ACC112 (cell line): ENCODE measurements around the gene TMEM243.

Source experiments
- H2AFZ ChIP-seq: fragments of 200-600 bp; sonication (generic); one replicate; pipeline ENCODE4 v1.6.0; 2017; ENCODE audit warnings: antibody characterized with exemption, low read length; ENCODE audit not compliant: unreplicated experiment
- H3K27ac ChIP-seq: fragments of 200-600 bp; sonication (generic); 2 replicates; pipeline ENCODE4 v1.5.1; 2014; ENCODE audit warnings: low read depth, mild to moderate bottlenecking, antibody characterized with exemption, low read length, moderate library complexity
- H3K27me3 ChIP-seq: fragments of 200-600 bp; sonication (generic); 2 replicates; pipeline ENCODE4 v1.6.1; 2014; ENCODE audit warnings: mild to moderate bottlenecking, antibody characterized with exemption, low read length, moderate library complexity, mixed read lengths; ENCODE audit not compliant: insufficient read depth
- H3K36me3 ChIP-seq: fragments of 200-600 bp; sonication (generic); 2 replicates; pipeline ENCODE4 v1.6.1; 2016; ENCODE audit warnings: mild to moderate bottlenecking, antibody characterized with exemption, low read length, moderate library complexity, mixed read lengths; ENCODE audit not compliant: insufficient read depth
- H3K4me1 ChIP-seq: fragments of 200-600 bp; sonication (generic); one replicate; pipeline ENCODE4 v1.6.1; 2016; ENCODE audit warnings: low read length, mixed read lengths; ENCODE audit not compliant: insufficient read depth, unreplicated experiment, control insufficient read depth
- H3K4me3 ChIP-seq: fragments of 200-600 bp; sonication (generic); 2 replicates; pipeline ENCODE4 v1.5.1; 2014; ENCODE audit warnings: mild to moderate bottlenecking, low read depth, low read length
- H3K79me2 ChIP-seq: fragments of 200-600 bp; sonication (generic); one replicate; pipeline ENCODE4 v1.6.0; 2016; ENCODE audit warnings: low read length; ENCODE audit not compliant: control insufficient read depth, unreplicated experiment, insufficient read depth

Gene TMEM243

DNA sequence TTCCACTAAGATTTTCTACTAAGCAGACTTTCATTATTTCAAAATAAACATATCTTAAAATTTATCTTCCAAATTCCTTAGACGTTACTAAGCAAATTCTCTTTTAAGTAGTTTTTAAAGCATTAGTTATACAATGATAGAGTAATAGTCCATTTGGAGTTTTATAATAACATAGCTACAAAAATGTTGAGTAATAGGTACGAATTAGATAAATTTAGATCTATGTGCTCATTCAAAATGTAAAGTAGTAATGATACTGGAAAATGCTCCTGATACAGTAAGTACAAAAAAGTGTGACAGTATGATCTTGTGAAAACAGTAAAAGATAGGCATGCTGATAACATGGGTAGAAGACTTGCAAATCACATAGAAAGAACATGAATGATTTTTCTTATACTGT, 62.8 kb downstream of the TMEM243 start:
- H3K27ac ChIP-seq = 0 out of 2 replicates have a peak overlapping the region, but pooled peaks have one; percentile 1
- no peaks in the 10 kb centered on the region; the same call in 1 of the 2 replicates for H3K36me3 ChIP-seq
- peak overlapping the region; percentile 92 for H3K4me3 ChIP-seq
- no peak overlapping the region for H2AFZ ChIP-seq
- peaks cover 35% of the 10 kb centered on the region for H3K4me1 ChIP-seq
- no peaks in the 10 kb centered on the region for H3K27me3 ChIP-seq
- peaks cover 82% of the 10 kb centered on the region for H3K79me2 ChIP-seq

DNA sequence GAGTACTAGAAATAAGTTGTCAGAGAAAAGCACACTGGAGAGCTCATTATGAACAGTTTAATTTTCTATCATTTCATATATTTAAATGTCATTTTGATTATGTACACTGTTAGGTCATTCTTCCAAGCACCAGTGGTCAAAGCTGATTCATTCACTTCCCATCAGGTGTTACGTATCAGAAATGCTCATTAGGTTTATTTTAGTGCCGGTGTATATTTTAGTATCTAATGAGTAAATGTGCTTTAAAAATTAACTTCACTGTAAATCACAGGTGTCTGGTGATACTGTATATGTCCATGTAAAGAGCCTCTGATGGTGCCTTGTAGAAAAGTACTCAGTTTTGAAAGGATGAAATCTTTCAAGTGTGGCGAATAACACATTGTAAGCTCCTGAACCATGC, 63.7 kb downstream of the TMEM243 start:
- no peaks in the 10 kb centered on the region for H3K27me3 ChIP-seq
- H3K4me1 ChIP-seq = peaks cover 41% of the 10 kb centered on the region
- H3K4me3 ChIP-seq = peak overlapping the region; percentile 92
- peaks cover 77% of the 10 kb centered on the region for H3K79me2 ChIP-seq
- H3K27ac ChIP-seq = no peak overlapping the region
- H3K36me3 ChIP-seq = no peaks in the 10 kb centered on the region; the same call in 1 of the 2 replicates
- no peak overlapping the region for H2AFZ ChIP-seq

GRCh38 chr7:87154569-87154968, 65.0 kb downstream of the TMEM243 start:
- no peaks in the 10 kb centered on the region; the same call in 1 of the 2 replicates for H3K36me3 ChIP-seq
- H3K4me1 ChIP-seq = peaks cover 42% of the 10 kb centered on the region
- no peak overlapping the region for H2AFZ ChIP-seq
- H3K27me3 ChIP-seq = no peaks in the 10 kb centered on the region
- peak overlapping the region; percentile 92 for H3K4me3 ChIP-seq
- peaks cover 67% of the 10 kb centered on the region for H3K79me2 ChIP-seq
- no peak overlapping the region for H3K27ac ChIP-seq

- H3K27me3 ChIP-seq = no peaks in the 10 kb centered on the region
Measured at GRCh38 chr7:87154166-87154565, 65.4 kb downstream of the TMEM243 start.

DNA sequence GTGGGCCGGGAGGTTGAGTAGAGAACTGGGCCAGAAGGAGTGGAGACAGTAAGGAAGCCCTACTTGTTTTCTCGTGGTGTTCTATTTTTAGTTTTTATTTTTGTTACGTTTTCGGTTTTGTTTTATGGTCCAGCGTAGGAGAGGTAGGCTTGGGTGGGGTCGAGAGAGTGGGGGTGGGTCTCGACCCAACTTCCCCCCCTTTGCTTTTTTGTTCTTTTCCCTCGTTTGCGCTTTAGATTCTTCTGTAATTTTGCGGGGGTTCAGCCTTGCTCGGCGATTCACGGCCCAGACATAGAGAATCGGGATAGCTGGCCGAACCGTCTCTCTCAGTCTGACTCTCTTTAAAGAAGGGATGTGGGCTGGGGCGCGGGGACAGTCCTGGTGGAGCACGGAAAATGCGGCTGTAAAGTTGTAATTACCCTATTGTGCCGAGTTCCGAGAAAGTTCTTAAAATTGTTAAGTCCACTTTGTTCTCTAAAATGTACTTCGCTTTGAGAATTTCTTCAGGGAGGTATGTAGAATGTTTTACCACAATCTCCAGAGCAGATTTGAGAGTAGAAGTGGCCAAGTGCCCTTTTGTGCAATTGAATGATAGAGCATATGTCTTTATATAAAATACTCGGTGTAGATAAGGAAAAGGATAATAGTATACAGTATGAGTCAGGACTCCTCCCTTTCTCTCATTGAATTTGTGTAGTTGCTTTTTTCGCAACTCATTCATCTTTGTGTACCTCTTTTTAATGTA, 66.5 kb downstream of the TMEM243 start:
- peak overlapping the region; percentile 93 for H3K27ac ChIP-seq
- peaks cover 52% of the 10 kb centered on the region for H3K79me2 ChIP-seq
- H3K27me3 ChIP-seq = no peaks in the 10 kb centered on the region
- H3K4me1 ChIP-seq = peaks cover 41% of the 10 kb centered on the region
- peak overlapping the region; percentile 28 for H2AFZ ChIP-seq
- no peaks in the 10 kb centered on the region; the same call in 1 of the 2 replicates for H3K36me3 ChIP-seq
- H3K4me3 ChIP-seq = peak overlapping the region; percentile 92

More at GRCh38 chr7:87154166-87154565, 65.4 kb downstream of the TMEM243 start:
- H3K79me2 ChIP-seq = peaks cover 63% of the 10 kb centered on the region
- H3K4me3 ChIP-seq = peak overlapping the region; percentile 92
- no peaks in the 10 kb centered on the region; the same call in 1 of the 2 replicates for H3K36me3 ChIP-seq
- peaks cover 42% of the 10 kb centered on the region for H3K4me1 ChIP-seq
- H2AFZ ChIP-seq = no peak overlapping the region
- H3K27ac ChIP-seq = peak overlapping the region; percentile 93

- Histone ChIP-seq H3K27me3 (no peaks in the 10 kb centered on the region), H3K27ac (peak within 1 kb of the TSS; percentile 93), H3K4me1 (peaks cover 33% of the 10 kb centered on the region), H3K79me2 (peaks cover 44% of the 10 kb centered on the region), H2AFZ (peak within 1 kb of the TSS; percentile 97), H3K36me3 (no peaks in the 10 kb centered on the region; the same call in 1 of the 2 replicates), H3K4me3 (peak within 1 kb of the TSS; percentile 92)
Measured at GRCh38 chr7:87152112-87152896, 67.2 kb downstream of the TMEM243 start, which contains the start of gene DMTF1. Gene DMTF1, plus strand, starts transcription at chr7:87152453. Its CDS starts 12,489 bp downstream, at chr7:87164942.

- H3K27ac ChIP-seq = peak overlapping the region; percentile 93
- H3K4me3 ChIP-seq = peak overlapping the region; percentile 92
- H3K36me3 ChIP-seq = no peaks in the 10 kb centered on the region; the same call in 1 of the 2 replicates
- peak overlapping the region; percentile 97 for H2AFZ ChIP-seq
- peaks cover 38% of the 10 kb centered on the region for H3K79me2 ChIP-seq
- H3K27me3 ChIP-seq = no peaks in the 10 kb centered on the region
- H3K4me1 ChIP-seq = peaks cover 27% of the 10 kb centered on the region
Measured at GRCh38 chr7:87151729-87152111, 67.8 kb downstream of the TMEM243 start.

- Histone ChIP-seq H3K36me3 (no peaks in the 10 kb centered on the region; the same call in 1 of the 2 replicates), H3K79me2 (peaks cover 33% of the 10 kb centered on the region), H3K4me1 (peaks cover 22% of the 10 kb centered on the region), H2AFZ (peak overlapping the region; percentile 97), H3K4me3 (peak overlapping the region; percentile 92), H3K27ac (peak overlapping the region; percentile 93), H3K27me3 (no peaks in the 10 kb centered on the region)
Measured at GRCh38 chr7:87151002-87151728, 68.4 kb downstream of the TMEM243 start.

DNA sequence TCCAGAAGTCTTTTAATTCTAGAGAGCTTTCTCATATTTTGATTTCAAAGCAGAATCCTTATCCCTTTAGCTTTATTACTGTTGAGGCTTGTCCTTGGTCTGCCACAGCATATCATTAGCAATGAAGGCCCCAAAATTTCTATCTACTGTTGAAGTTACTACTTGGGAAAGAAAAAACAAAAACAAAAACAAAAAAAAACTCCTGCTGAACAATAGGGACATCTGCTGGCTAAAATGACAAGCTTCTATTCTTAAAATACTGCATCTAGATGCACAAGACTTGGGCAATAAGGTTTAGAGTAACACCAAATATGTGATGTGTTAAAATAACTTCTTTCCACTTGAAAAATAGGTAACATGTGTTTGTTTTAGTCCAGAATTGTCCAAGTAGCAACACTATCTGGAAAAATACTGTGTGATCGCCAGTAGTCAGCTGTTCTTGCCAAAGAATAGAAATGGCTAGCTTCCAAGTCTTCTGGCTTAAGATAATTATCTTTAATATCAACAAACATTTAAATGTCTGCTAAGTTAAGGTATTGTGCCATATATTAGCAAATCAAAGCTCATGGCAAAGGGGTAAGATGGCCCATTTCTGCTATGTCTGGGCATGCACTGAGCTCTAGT, 71.1 kb downstream of the TMEM243 start:
- Histone ChIP-seq H3K27me3 (no peaks in the 10 kb centered on the region), H3K36me3 (no peaks in the 10 kb centered on the region), H2AFZ (no peak overlapping the region), H3K79me2 (peaks cover 5% of the 10 kb centered on the region), H3K4me1 (peaks cover 7% of the 10 kb centered on the region), H3K4me3 (no peak overlapping the region), H3K27ac (no peak overlapping the region)

DNA sequence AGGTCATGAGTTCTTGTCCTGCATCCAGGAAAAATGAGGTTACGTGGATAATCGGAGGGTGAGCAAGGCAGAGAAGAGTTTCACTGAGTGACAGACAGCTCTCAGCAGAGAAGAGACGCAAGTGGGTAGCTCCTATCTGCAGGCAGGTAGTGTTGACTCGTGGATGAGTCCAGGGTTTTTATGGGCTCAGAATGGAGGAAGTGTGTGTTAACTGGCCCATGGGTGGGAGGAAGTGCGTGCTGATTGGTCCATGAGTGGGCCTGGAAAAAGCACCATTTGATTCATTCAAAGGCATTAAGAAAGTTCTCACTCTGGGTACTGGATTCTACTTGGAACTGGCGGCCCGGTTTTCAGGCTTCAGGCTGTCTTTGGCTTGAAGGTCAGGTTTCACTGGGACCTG, 72.0 kb downstream of the TMEM243 start:
- Histone ChIP-seq H3K36me3 (no peaks in the 10 kb centered on the region), H3K27ac (no peak overlapping the region), H3K4me3 (no peak overlapping the region), H3K27me3 (no peaks in the 10 kb centered on the region), H2AFZ (no peak overlapping the region), H3K79me2 (no peaks in the 10 kb centered on the region), H3K4me1 (peaks cover 7% of the 10 kb centered on the region)
